HepG2 (cell line): Measurements from ENCODE around the gene FOXK2. TPM values are rescaled to one million over a fixed set of nuclear protein-coding genes. Genes with fewer than 3 reads are reported as not detected.
A peak's percentile ranks its signal among the peaks of the same experiment; 100 is the strongest.

Experiments
- AHR ChIP-seq: IDR thresholded peaks from 2 replicates; pipeline ENCODE4 v1.6.1; 2018; ENCODE audit warnings: missing genetic modification reagents, missing compliant biosample characterization
- CEBPB ChIP-seq: IDR thresholded peaks from 2 replicates; pipeline ENCODE4 v1.6.1; 2011; ENCODE audit warnings: low read depth, low read length, improper control_type of control experiment, borderline replicate concordance
- ELF4 ChIP-seq: sonication (generic); formaldehyde crosslinking; IDR thresholded peaks from 2 replicates; pipeline ENCODE4 v1.5.0; 2020; ENCODE audit warnings: missing genetic modification reagents, mild to moderate bottlenecking, moderate library complexity, borderline replicate concordance
- FOXP1 ChIP-seq, 2 experiments: fragments of 450-650 bp in 1 of 2; IDR thresholded peaks; 2 replicates each; pipeline ENCODE4 v1.6.1; 2017 to 2018; ENCODE audit warnings: antibody characterized with exemption in 1 of 2
- HNRNPL ChIP-seq: fragments of 200-400 bp; formaldehyde crosslinking; IDR thresholded peaks from 2 replicates; pipeline ENCODE4 v1.6.1; 2017; ENCODE audit warnings: mild to moderate bottlenecking, low read depth, low read length
- IRX3 ChIP-seq: sonication (generic); formaldehyde crosslinking; IDR thresholded peaks from 2 replicates; pipeline ENCODE4 v1.8.1; 2023; ENCODE audit warnings: mild to moderate bottlenecking, low read depth, missing genetic modification reagents, borderline replicate concordance
- MIER2 ChIP-seq: IDR thresholded peaks from 2 replicates; pipeline ENCODE4 v1.6.1; 2016; ENCODE audit warnings: missing biosample characterization, missing genetic modification reagents
- MYC ChIP-seq: sonication (generic); formaldehyde crosslinking; IDR thresholded peaks from 2 replicates; pipeline ENCODE4 v1.9.0; 2021; ENCODE audit warnings: missing genetic modification reagents, borderline replicate concordance
- NONO ChIP-seq, 2 experiments: fragments of 450-650 bp in 1 of 2; sonication (generic) in 1 of 2; formaldehyde crosslinking in 1 of 2; IDR thresholded peaks in 1 of 2; conservative IDR thresholded peaks in 1 of 2; 2 replicates each; pipeline versions ENCODE4 v1.6.1 to v1.8.0; 2017 to 2022; ENCODE audit warnings: mild to moderate bottlenecking in 1 of 2, missing genetic modification reagents in 1 of 2, moderate library complexity in 1 of 2
- PBX3 ChIP-seq: sonication (generic); formaldehyde crosslinking; IDR thresholded peaks from 2 replicates; pipeline ENCODE4 v1.8.1; 2023; ENCODE audit warnings: missing genetic modification reagents, inconsistent platforms, borderline replicate concordance
- RFX3 ChIP-seq: IDR thresholded peaks from 2 replicates; pipeline ENCODE4 v1.6.1; 2016; ENCODE audit warnings: missing biosample characterization, missing genetic modification reagents
- SUZ12 ChIP-seq: fragments of 150-350 bp; IDR thresholded peaks from 2 replicates; pipeline ENCODE4 v1.6.1; 2014; ENCODE audit warnings: low read depth, low read length
- ZBTB7B ChIP-seq: sonication (generic); formaldehyde crosslinking; IDR thresholded peaks from 2 replicates; pipeline ENCODE4 v1.4.0; 2020; ENCODE audit warnings: missing genetic modification reagents
- ZNF160 ChIP-seq: sonication (generic); formaldehyde crosslinking; IDR thresholded peaks from 2 replicates; pipeline ENCODE4 v1.8.0; 2022; ENCODE audit warnings: mild to moderate bottlenecking, inconsistent platforms, missing genetic modification reagents
- ZNF503 ChIP-seq: sonication (generic); formaldehyde crosslinking; IDR thresholded peaks from 2 replicates; pipeline ENCODE4 v1.4.0; 2020; ENCODE audit warnings: missing genetic modification reagents
- ZNF644 ChIP-seq: IDR thresholded peaks from 2 replicates; pipeline ENCODE4 v1.6.1; 2016; ENCODE audit warnings: low read depth
- ZNF746 ChIP-seq: sonication (generic); formaldehyde crosslinking; IDR thresholded peaks from 2 replicates; pipeline ENCODE4 v1.8.0; 2022; ENCODE audit warnings: mild to moderate bottlenecking, missing genetic modification reagents
- polyA plus RNA-seq, 8 experiments: library from polyadenylated mRNA; depleted of rRNA in 3 of 8; stranded (reverse) in 7 of 8; unstranded in 1 of 8; fragments of >200 nt; fragmentation: Illumina TruSeq in 4 of 8; extraction: Trizol in 4 of 8; gene quantifications; 2 replicates each; pipeline versions ENCODE4 v1.2.1 to v1.2.3, GENCODE V29; 2011 to 2016; ENCODE audit warnings: low read depth in 4 of 8, missing spikeins in 1 of 8, mixed read lengths in 1 of 8; ENCODE audit not compliant: insufficient read depth in 1 of 8
- total RNA-seq, 5 experiments: library from RNA; depleted of rRNA; stranded (reverse); fragments of >200 nt; fragmentation: Illumina TruSeq; extraction: Trizol; gene quantifications; 2 replicates each; pipeline ENCODE4 v1.2.3, GENCODE V29; 2016; ENCODE audit warnings: low read depth in 1 of 5
- TF ChIP-seq, protein P1 (sequence below): sonication (generic); formaldehyde crosslinking; IDR thresholded peaks from 2 replicates; pipeline ENCODE4 v1.5.0; 2020; ENCODE audit warnings: mild to moderate bottlenecking, missing genetic modification reagents
- TF ChIP-seq, protein P2 (sequence below): sonication (generic); formaldehyde crosslinking; IDR thresholded peaks from 2 replicates; pipeline ENCODE4 v1.5.0; 2020; ENCODE audit warnings: missing genetic modification reagents
- TF ChIP-seq, protein P3 (sequence below): sonication (generic); formaldehyde crosslinking; IDR thresholded peaks from 2 replicates; pipeline ENCODE4 v1.4.0; 2020; ENCODE audit warnings: mild to moderate bottlenecking, missing genetic modification reagents

Gene FOXK2
- total and polyA plus RNA-seq, 2 of the 13 experiments (the other 11 are each of a cell fraction or from before 2014, with no cell fraction given) = 67.1 to 67.2 TPM

DNA sequence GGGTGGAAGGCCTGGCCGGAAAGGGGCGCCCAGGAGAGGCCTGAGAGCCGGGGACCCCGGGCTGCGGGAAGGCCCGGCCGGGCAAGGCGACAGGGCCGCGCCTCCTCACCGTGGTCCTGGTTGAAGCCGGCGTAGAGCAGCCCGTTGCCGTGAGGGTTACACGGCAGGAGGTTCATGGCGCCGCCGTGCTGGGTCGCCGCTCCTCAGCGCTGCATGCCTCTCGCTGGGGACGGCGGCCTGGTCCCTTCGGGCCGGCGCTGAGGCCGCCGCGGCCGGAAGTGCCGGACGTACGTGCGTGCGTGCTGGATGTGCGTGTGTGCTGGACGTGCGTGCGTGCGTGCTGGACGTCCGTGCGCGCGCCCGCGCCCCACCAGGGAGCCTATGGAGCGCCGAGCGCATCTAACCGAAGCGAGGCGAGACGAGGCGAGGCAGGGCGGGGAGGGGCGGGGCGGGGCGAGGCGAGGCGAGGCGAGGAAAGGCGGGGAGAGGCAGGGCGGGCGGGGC is 128.7 kb downstream of the FOXK2 start, which contains the start of gene WDR45B (continued):
- TF ChIP-seq MYC (CRISPR knock-in tag) (peak; percentile 87; the same call in 1 of the 2 replicates), ZNF746 (CRISPR knock-in tag) (no peak), ZBTB7B (CRISPR knock-in tag) (peak; percentile 91), CEBPB (no peak), ZNF644 (CRISPR knock-in tag) (no peak), MIER2 (CRISPR knock-in tag) (0 out of 2 replicates have a peak, but pooled peaks have one; percentile 45), ZNF160 (peak; percentile 92), RFX3 (CRISPR knock-in tag) (no peak), ZNF503 (0 out of 2 replicates have a peak, but pooled peaks have one; percentile 22), IRX3 (CRISPR knock-in tag) (0 out of 2 replicates have a peak, but pooled peaks have one; percentile 26), PBX3 (CRISPR knock-in tag) (no peak), HNRNPL (no peak), AHR (peak; percentile 47), SUZ12 (no peak), NONO (IDR thresholded peaks at IDR 0.05) (no peak), NONO (CRISPR knock-in tag; conservative IDR thresholded peaks at IDR 0.05) (peak; percentile 92), FOXP1 (IDR thresholded peaks at IDR 0.05) (no peak), FOXP1 (CRISPR knock-in tag; IDR thresholded peaks at IDR 0.05) (0 out of 2 replicates have a peak, but pooled peaks have one; percentile 15), ELF4 (no peak)
- TF ChIP-seq, protein P1, sequence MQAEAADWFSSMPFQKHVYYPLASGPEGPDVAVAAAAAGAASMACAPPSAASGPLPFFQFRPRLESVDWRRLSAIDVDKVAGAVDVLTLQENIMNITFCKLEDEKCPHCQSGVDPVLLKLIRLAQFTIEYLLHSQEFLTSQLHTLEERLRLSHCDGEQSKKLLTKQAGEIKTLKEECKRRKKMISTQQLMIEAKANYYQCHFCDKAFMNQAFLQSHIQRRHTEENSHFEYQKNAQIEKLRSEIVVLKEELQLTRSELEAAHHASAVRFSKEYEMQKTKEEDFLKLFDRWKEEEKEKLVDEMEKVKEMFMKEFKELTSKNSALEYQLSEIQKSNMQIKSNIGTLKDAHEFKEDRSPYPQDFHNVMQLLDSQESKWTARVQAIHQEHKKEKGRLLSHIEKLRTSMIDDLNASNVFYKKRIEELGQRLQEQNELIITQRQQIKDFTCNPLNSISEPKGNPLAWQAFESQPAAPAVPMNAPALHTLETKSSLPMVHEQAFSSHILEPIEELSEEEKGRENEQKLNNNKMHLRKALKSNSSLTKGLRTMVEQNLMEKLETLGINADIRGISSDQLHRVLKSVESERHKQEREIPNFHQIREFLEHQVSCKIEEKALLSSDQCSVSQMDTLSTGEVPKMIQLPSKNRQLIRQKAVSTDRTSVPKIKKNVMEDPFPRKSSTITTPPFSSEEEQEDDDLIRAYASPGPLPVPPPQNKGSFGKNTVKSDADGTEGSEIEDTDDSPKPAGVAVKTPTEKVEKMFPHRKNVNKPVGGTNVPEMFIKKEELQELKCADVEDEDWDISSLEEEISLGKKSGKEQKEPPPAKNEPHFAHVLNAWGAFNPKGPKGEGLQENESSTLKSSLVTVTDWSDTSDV (CRISPR knock-in tag) = peak; percentile 96; the same call in 1 of the 2 replicates
- TF ChIP-seq, protein P2, sequence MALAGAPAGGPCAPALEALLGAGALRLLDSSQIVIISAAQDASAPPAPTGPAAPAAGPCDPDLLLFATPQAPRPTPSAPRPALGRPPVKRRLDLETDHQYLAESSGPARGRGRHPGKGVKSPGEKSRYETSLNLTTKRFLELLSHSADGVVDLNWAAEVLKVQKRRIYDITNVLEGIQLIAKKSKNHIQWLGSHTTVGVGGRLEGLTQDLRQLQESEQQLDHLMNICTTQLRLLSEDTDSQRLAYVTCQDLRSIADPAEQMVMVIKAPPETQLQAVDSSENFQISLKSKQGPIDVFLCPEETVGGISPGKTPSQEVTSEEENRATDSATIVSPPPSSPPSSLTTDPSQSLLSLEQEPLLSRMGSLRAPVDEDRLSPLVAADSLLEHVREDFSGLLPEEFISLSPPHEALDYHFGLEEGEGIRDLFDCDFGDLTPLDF (CRISPR knock-in tag) = peak; percentile 21; the same call in 1 of the 2 replicates
- TF ChIP-seq, protein P3, sequence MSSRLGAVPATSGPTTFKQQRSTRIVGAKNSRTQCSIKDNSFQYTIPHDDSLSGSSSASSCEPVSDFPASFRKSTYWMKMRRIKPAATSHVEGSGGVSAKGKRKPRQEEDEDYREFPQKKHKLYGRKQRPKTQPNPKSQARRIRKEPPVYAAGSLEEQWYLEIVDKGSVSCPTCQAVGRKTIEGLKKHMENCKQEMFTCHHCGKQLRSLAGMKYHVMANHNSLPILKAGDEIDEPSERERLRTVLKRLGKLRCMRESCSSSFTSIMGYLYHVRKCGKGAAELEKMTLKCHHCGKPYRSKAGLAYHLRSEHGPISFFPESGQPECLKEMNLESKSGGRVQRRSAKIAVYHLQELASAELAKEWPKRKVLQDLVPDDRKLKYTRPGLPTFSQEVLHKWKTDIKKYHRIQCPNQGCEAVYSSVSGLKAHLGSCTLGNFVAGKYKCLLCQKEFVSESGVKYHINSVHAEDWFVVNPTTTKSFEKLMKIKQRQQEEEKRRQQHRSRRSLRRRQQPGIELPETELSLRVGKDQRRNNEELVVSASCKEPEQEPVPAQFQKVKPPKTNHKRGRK (CRISPR knock-in tag) = peak; percentile 75; the same call in 1 of the 2 replicates
